HG02571 (cell line): ENCODE data around the gene UBASH3B.

ENCODE experiments used
- ATAC-seq: cut with Tn5 transposase; IDR thresholded peaks from one replicate; pipeline ENCODE4 v1.9.1; 2021; ENCODE audit warnings: mild to moderate bottlenecking, moderate library complexity; ENCODE audit not compliant: unreplicated experiment

UBASH3B gene

DNA sequence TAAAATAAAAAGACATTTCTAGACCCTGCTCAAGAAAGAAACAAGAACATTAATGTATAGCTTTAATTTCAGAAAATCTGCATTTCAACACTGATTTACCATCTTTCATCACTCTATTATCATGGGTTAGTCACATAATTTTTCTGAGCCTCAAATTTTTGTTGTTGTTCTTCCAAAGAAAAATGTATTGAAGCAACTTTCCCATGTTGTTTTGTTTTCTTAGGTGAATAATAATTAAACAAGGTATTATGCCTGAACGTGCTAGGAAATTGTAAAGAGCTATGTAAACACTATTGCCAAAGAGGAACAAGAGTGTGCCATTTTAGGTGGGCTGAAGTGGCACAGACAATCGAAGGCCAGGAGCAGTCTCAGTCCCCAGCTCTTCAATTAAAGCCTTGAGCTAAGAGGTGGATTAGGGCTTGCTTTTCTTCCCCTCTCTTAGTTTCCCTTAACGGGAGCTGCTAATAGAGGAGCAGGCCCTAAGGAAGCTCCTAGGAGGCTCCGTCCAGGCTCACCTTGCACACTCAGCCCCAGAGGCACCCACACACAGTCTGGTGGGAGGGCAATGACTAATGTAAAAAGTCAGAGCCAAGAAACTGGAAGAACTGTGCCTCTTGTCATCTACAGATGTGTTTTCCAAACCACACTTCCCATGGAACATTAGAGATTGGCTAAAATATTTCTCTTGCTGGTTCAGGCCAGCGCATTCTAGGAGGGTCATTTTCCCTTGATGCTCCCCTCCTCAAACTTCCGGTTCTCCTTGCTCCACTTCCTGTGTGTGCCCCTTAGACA, 8.8 kb upstream of the UBASH3B start:
- no peak for ATAC-seq

- ATAC-seq = no peak
Measured at GRCh38 chr11:122647736-122648275, 7.7 kb upstream of the UBASH3B start.

DNA sequence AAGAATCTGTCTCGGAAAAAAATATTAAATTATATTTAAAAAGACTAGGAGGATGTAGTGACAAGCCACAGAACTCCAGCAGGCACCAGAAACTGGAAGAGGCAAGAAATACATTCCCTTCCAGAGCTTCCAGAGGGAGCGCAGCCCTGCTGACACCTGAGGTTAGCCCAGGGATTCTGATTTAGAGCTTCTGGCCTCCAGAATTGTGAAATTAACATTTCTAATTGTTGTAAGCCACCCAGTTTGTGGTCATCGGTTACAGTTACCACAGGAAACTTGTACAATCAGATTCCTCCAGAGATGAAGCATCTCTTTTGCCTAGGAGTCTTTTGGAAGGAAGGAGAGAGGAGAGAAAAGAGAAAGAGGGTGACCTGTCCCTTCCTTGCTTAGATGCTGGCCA, 6.4 kb upstream of the UBASH3B start:
- ATAC-seq = no peak

DNA sequence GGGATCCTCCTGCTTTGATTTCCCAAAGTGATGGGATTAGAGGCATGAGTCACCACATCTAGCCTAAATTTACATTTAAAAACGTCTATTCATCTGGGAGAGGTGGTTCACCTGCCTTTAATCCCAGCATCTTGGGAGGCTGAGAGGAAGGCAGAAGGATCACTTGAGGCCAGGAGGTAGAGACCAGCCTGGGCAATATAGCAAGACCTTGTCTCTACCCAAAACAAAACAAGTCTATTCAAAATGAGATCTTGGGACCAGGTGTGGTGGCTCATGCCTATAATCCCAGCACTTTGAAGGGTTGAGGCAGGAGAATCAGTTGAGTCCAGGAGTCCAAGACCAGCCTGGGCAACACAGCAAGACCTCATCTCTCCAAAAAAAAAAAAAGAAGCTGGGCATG, 4.9 kb upstream of the UBASH3B start:
- ATAC-seq = no peak

- ATAC-seq = no peak
Measured at GRCh38 chr11:122652495-122652894, 3.0 kb upstream of the UBASH3B start.

GRCh38 chr11:122653916-122654585, 1.5 kb upstream of the UBASH3B start:
- ATAC-seq = no peak

DNA sequence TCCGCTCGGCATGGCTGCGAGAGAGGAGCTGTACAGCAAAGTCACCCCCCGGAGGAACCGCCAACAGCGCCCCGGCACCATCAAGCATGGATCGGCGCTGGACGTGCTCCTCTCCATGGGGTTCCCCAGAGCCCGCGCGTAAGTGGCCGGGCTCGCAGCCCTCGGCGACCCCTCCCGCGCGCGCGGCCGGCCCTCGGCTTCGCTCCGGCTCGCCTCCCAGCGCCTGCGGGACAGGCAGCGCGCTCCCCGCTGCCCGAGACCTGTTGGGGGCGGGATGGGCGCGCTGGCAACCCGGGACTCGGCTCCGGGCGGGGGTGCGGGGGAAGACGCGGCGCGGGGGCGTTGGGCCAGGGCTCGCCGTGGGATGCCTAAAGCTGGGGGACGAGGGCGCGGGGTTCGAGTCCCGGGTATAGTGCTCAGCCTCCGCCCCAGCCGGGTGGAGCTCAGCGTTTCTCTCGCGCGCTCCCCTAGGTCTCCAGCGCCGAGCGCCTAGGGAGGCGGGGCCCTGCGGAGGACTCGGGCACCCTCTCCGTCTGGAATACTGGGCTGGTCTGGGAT, 630 bp downstream of the UBASH3B start:
- ATAC-seq = peak; percentile 46

DNA sequence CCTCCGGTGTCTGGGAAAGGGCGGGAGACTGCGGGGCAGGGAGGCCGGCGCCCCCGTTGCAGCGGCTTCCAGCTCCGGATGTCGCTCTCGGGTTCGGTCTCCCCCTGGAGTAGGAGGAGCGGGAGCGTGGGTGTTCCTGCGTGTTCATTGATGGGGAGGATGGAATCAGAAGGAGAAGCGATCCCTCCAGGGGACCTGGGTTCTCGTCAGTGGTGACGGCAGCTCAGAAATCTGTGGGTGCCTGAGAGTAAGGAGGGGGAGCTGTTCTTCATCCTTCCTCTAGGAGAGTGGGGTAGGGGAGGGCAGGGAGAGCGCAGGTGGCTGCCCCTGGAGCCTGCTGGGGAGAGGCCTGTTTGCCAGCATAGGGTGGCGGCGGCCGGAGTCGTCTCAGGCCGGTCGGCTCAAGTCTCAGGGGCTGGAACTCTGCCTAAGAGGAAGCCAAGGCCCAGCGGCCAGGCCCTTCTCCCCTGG, 1.1 kb downstream of the UBASH3B start:
- ATAC-seq = peak; percentile 7

DNA sequence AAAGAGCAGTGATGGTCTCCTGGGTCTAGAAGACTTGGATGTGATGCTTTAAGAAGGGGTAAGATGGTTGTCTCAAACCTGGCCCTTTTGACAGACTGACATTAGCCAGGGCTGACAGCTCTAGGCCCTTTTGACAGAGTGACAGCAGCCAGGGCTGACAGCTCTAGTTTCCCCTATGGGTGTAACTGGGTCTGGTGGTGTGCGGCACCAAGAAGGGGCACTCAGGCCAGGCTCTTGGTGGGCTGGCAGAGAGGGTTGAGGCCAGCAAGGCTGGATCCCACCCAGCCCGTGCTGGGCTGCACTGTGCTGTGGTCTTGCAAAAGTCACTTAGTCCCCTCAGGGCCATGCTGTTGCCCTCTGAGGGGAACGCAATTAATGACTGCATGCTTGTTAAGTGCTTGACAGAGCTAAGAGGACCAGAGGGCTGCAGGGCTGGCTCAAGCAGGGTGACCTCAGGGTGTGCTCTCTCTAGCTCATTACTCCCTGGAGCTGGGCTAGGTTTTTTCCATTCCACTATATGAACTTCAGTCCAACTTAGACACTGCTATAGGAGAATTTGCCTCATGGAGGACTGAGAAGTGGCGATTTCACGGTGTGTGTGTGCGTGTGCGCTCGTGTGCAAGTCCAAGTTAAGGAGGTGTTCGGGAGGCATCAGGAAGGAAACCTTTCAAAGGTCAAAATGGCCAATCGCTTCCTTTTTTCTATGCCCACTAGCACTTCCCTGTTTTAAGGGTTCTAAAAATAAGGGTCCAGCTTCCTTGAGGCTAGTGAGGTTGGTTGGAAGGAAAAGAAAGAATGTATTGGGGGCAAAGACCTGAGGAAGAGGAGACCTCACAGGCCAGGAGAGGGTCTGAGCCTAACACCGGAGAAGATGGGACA, 4.4 kb downstream of the UBASH3B start:
- no peak for ATAC-seq

DNA sequence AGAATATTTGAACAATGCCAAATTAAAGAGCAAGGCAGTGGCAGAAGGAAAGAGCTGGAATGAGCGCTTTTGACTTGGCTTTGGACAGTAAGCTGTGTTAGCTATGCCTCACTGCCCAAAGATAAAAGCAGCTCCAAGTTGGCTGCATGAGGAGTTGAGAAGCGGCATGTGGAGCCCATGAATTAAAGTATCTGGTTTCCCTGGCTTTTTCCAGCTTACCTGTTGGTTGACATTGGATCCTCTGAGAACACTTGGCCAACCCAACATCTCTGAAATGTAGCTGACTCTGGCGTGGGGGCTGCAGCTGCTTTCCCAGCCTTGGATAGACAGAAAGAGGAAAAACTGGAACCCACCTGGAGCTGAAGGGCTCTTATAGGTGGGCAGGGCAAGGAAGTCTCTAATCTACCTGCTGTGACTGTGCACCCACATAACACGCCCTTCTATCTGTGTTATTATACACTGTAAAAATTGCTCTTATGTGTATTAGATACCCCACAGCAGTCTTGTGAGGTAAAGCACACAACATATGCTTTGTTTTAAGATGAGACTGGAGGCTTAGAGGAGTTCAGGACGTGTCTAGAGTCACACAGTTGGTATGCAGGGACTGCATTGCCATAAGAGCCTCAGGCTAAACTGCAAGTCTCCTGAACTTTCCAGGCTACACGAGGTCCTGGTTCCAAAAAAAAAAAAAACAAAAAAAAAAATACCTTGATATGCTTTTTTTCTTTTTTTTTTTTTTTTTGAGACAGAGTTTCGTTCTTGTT, 5.8 kb downstream of the UBASH3B start:
- ATAC-seq = no peak

- ATAC-seq = no peak
Measured at GRCh38 chr11:122663056-122663740, 7.7 kb downstream of the UBASH3B start.

DNA sequence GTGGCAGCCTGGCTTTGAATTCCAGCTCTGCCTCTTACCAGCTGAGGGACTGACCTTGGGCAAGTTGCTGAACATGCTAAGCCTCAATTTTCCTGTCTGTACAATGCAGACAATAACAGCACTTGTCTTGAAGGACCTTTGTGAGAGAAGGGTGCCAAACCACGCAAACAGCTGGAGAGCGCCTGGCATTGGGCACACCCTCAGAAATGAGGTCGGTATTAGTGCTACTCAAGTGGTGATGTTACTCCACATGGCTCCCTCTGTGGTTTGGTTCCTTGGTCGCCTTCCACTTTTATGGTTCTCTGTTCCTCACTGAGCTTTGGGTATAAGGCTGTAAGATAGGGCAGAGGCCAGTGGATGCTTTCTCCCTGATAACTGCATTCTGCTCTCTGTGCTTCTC, 8.2 kb downstream of the UBASH3B start:
- ATAC-seq = no peak

GRCh38 chr11:122664188-122664587, 8.7 kb downstream of the UBASH3B start:
- ATAC-seq = no peak

- ATAC-seq = no peak
Measured at GRCh38 chr11:122665861-122666260, 10.3 kb downstream of the UBASH3B start.

DNA sequence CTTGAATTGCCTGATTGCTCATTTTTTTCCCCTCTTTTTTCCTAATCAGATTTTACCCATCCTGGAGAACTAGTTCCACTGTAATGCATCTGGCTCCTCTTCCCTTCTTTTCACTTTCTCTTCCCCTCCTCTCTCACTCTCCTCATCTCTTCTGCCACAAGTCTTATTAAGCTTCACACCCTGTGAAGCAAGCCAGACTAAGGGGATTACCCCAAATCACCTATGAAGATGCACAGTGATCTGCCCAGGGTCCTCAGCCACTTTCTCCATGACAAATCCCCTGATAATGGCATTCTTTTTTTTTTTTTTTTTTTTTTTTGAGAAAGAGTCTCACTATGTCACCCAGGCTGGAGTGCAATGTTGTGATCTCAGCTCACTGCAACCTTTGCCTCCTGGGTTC, 11.2 kb downstream of the UBASH3B start:
- ATAC-seq = no peak

DNA sequence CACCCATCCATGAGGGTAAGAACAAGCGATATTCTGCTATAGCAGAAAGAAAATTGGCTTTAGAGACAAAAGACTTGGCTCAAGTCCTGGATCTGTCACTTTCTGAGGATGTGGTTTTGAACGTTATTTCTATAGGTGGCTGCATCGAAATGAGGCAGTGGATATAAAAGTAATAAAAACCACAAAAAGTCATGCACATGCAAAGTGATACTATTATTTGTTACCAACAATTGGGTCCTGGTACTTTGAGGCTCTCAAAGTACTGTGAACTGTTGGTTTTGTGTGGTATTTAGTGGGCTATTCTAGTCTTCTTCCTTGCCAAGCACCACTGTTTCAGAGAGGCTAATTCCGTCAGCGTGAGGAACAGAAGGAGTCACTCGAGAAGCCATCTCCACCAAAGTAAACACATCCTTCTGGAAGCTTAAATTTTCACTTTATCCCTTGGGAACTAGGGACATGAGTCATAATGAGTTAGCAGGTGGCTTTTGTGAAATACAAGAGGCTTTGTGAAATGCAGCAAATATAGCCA, 13.1 kb downstream of the UBASH3B start:
- no peak for ATAC-seq

GRCh38 chr11:122670131-122670530, 14.6 kb downstream of the UBASH3B start:
- ATAC-seq = no peak

GRCh38 chr11:122671400-122671891, 15.9 kb downstream of the UBASH3B start:
- ATAC-seq = no peak

- ATAC-seq = no peak
Measured at GRCh38 chr11:122672892-122673291, 17.4 kb downstream of the UBASH3B start.
